Fibroblast of skin of left biceps (primary cell): ENCODE results near the gene P2RX2.

Experiments used
- DNase-seq, 2 experiments: peaks; one replicate each; pipeline ENCODE4 v3.0.0-alpha.2; 2013; ENCODE audit warnings: low read depth in 2 of 2

The P2RX2 gene

GRCh38 chr12:132620113-132620898 is 1.7 kb downstream of the P2RX2 start:
- DNase-seq = no peak

- no peak for DNase-seq
Observed at GRCh38 chr12:132620899-132621656, 2.5 kb downstream of the P2RX2 start.

- DNase-seq = no peak
Observed at GRCh38 chr12:132621657-132622435, 3.3 kb downstream of the P2RX2 start.

DNA sequence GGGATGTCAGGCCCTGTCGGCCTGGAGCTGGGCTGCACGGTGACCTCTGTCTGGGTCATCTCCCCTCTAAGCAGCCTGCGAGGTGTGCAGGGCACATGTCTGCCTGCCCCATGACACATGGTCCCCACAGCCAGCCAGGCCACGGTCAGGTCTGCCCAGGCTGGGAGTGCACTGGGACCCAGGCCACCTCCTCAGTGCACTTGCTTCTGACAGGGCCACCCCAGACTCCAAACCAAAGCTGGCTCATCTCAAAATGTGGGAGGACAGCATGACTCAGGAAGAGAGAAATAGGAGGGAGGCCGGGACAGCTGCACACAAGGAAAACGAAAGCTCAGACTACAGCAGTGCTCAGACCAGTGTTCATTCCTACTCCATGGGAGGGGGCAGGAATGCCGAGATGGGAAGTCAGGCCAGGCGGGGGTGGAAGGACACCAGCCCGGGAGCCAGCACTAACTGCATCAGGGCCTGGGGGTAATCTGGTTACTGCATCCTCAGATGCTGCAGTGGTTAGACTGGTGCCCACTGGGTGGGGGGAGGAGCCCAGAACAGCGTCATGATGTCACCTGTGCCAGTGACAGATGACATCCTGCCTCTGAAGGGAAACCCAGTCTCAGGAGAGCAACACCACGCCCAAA is 4.0 kb downstream of the P2RX2 start:
- DNase-seq = no peak

DNA sequence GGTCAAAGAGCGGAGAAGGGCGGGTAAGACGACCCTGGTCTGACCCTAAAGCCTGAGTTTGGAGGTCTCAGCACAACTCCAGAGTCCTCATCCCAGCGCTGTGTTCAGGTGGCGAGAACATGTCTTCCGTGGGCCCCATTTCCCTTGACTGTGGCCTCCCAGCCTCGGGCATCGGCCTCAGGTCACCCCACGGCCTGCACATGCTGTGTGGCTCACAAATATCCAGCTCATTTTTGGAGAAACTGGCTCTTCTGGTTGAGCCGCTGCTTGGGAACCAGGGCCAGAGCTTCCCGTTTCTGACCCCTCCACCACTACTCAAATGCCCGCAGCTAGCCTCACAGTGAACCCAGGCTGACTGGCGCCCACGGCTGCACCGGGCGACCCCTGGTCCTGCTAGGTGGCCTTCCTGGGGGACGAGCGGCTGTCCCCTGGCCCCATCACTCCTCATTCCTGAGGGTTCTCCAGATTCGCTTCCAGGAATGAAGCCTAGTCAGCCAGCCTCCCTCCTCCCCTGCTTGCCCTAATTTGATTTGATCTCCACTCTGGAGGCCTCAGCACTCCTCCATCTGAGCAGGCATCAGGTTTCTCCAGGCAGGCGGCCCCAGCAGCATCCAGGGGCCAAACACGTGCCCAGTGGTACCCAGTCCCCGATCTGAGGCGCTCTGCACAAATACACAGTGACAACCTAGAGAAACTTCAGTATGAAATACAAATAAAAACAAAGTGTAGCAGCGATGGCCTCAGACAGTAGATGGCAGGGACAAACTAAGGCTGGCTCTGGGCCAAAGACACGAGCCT is 4.7 kb downstream of the P2RX2 start:
- DNase-seq = no peak

DNA sequence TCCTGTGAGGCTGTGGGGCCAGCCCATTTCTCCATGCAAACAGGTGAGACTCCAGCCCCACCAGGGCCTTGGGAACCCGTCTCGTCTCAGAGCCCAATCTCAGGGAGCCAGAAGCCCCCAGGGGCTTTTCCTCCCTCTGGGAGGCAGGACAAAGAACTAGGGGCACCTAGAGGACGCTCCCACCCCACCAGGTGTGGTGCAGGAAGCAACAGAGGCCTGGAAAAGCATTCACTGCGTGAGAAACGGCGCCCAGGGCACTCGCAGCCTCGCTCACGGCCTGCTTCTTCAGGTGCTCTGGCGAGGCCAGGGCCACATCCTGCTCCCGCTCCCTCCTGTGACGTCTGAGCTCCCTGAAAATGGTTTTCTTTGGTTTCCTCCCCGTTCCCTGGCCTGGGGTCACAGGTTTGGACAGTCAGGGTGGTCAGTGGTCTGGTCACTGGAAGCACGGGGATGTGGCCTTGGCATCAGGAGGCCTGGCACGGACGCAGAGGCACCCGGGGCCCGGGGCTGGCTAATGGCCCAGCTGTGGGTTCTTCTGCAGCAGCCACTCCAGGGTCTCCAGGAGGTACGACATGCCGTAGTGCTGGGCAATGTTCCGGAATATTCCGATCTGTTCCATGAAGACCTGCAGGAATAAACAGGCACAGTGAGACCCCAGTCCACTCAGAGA is 5.7 kb downstream of the P2RX2 start:
- no peak for DNase-seq

GRCh38 chr12:132624910-132625630 is 6.5 kb downstream of the P2RX2 start:
- DNase-seq = no peak

DNA sequence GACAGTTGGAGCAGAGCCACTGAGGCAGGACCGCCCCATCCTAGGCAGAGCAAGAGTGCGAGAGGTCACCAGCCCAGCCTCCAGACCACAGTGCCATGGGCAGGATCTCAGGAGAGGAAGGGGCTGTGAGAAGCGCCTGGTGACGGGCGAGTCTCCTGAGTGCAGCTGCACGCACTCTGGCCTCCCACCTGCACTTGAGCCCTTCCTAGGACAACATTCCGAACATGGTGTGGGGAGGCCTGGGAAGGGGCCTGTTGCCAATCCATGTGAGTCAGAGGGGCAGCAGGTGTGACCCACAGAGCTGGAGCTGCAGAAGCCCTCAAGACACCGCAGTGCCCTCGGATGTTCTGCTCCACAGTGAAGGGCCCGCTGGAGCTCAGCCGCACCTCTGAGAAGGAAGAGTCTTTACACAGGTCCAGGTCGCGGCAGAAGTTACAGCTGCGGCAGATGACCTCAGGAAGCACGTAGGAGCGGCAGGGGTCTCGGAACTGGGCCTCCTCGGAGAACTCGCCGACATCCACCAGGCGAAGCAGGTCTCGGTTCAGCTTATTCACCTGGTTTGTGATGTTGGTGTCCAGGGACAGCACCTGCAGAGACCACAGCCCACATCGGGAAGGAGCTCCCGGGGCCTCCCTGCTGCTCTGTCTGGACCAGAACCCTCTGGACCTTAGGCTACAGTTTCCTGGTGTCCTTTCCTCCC is 7.3 kb downstream of the P2RX2 start:
- DNase-seq = no peak

DNA sequence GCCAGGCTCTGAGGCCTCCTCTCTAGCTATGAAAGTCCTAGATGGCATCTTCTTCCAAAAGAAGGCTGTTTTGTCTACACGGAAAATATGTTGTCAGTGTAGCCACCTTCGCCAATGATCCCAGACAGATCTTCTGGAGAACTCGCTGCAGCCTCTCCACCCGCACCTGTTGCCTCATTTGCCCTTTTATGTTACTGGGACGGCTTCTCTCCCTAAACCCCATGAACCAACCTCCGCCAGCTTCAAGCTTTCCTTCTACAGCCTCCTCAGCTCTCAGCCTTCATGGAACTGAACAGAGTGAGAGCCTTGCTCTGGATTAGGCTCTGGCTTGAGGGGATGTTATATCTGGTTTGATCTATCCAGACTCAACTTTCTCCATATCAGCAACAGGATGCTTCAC is 10.8 kb downstream of the P2RX2 start:
- DNase-seq = no peak

GRCh38 chr12:132630672-132631071 is 12.1 kb downstream of the P2RX2 start:
- DNase-seq = no peak

DNA sequence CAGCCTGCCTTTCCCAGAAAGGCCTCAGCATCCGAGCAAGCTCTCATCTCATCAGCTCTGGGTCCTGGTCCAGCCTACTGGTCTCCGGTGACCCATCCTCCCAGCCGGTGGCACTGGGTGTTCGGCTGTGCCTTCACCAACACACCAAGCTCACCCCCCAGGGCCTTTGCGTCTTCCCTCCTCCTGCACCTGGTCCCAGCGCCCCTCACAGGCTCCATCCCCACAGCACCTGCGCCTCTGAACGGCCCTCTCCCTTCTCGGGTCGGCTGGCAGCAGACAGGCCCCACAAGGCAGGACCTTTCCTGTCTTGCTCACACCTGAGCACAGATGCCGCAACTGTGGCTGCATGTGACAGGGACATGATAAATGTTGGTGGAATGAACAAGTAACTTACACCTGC is 13.1 kb downstream of the P2RX2 start:
- DNase-seq = no peak

DNA sequence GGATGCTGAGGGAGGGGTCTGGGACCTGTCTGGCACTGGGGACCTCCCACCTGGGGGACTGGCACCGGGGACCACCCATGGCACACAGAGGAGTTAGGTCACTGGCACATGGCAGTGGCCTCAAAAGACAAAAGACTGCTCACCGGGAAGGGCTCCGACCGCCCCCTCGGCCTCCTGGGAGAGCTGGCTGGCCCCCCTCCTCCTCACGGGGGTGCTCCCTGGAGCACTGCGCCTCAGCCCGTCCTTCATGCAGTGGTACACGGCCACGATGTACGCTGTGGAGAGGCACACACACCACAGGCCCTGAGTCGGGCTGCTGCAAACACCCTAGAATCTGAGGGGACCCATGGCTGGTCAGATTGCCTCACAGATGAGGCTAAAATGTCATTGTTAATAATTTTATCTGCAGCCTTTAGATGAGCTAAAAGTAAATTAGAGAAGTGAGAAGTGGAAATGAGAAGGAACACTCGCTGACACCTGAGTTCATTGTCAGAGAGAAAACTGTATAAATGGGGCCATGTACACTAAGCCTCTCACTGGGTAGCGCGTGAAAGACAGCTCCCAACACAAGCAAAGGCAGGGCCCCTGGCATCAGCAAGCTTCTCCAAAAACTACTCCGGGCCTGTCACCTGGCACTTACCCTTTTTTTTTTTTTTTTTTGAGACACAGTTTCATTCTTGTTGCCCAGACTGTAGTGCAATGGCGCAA is 14.1 kb downstream of the P2RX2 start:
- no peak for DNase-seq

- DNase-seq = no peak
Observed at GRCh38 chr12:132633398-132633797, 14.8 kb downstream of the P2RX2 start.

DNA sequence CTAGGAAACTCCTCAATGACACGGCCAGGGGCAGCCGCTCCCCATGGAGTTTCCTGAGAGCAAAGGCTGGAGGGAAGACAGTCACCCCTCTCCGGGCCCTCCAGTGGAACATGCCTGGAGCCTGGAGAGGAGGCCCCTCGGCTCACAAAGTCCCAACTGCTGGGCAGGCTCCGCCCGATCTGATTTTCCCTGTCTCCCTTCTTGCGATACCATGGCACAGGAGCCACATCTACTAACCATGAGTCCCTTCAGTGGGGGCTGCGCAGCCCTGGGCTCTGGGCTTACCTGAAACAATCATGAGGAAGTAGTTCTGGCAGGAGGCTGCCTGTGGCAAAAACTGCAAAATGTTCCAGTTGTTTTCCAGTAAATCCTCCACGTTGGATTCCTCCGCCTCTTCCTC is 15.3 kb downstream of the P2RX2 start:
- no peak for DNase-seq

GRCh38 chr12:132634411-132634990 is 15.9 kb downstream of the P2RX2 start:
- DNase-seq = no peak

DNA sequence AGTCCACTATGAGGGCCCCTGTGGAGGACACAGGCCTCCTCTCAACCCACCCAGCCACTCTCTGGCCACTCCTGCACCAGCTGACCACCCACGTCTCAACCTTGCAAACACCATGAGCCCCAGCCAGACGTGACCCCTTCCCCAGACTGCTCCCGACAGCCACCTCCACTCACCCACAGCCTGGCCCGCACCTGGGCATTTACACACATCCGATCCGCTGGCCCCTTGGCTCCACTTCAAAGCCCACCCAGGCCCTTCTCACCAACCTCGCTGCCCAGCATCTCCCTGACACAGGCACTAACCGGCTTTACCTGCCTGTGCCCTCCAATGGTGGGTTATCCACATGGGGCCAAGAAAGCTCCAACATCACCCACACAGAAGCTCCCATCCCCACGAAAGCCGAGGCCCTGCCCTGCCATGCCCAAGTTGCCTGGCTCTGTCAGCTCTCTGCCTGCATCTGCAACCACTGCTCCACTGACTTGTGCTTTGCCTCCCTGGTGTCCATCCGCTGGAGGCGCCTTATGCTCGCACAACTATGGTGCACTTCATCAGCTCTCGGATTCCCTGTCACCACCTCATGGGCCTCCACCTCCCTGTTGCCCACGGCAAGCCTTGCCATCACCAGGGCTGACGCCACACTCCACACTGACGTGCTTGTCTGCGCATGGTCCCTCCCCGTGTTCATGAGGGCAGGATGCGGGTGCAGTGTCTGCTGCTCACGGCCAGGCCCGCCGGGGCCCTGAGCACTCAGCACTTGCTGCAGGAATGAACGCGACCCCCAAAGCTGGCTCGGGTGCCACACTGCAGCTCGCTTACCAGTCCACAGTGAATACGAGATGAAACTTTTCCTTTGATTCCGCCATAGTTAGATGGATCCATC is 16.7 kb downstream of the P2RX2 start:
- no peak for DNase-seq

- DNase-seq = no peak
Observed at GRCh38 chr12:132637811-132638210, 19.2 kb downstream of the P2RX2 start.
